MCF 10A (cell line): Measurements from ENCODE around the gene ERVFRD-1. TPM values are rescaled to one million over a fixed set of nuclear protein-coding genes. Genes with fewer than 3 reads are reported as not detected.

ENCODE experiments used
- BruUV-seq: library from RNA; stranded (reverse); fragments of 400-500 nt; replicated peaks from 2 replicates; lab custom pipeline; 2021; lab: Mats Ljungman, UMichigan
- CTCF ChIA-PET: fragments of 300-600 bp; sonication (Branson Sonifier 250); formaldehyde crosslinking; extraction: SDS; loops from one replicate; lab custom pipeline; 2021; ENCODE audit warnings: antibody characterized with exemption, inconsistent platforms; lab: Yijun Ruan, JAX
- POLR2A ChIA-PET: fragments of 300-600, 350-650 bp; sonication (Branson Sonifier 250); formaldehyde crosslinking; extraction: SDS; loops from one replicate; lab custom pipeline; 2020; ENCODE audit warnings: antibody characterized with exemption, inconsistent platforms; lab: Yijun Ruan, JAX
- DNase-seq: peaks from one replicate; pipeline ENCODE4 v3.0.0-alpha.2; 2018; ENCODE audit not compliant: unreplicated experiment
- H3K27ac Mint-ChIP-seq: one replicate; pipeline ENCODE4 v1.8.0; 2022; ENCODE audit warnings: mild to moderate bottlenecking, low read depth, mixed read lengths; ENCODE audit not compliant: unreplicated experiment
- H3K27me3 Mint-ChIP-seq: one replicate; pipeline ENCODE4 v1.8.0; 2022; ENCODE audit warnings: mixed read lengths; ENCODE audit not compliant: insufficient read depth, unreplicated experiment
- H3K36me3 Mint-ChIP-seq: one replicate; pipeline ENCODE4 v1.8.0; 2022; ENCODE audit warnings: mild to moderate bottlenecking, moderate library complexity, mixed read lengths; ENCODE audit not compliant: insufficient read depth, unreplicated experiment
- H3K4me1 Mint-ChIP-seq: one replicate; pipeline ENCODE4 v1.8.0; 2022; ENCODE audit warnings: mixed read lengths; ENCODE audit not compliant: insufficient read depth, unreplicated experiment
- H3K4me3 Mint-ChIP-seq: one replicate; pipeline ENCODE4 v1.8.0; 2022; ENCODE audit warnings: mild to moderate bottlenecking, moderate library complexity, mixed read lengths; ENCODE audit not compliant: unreplicated experiment
- H3K9me3 Mint-ChIP-seq: one replicate; pipeline ENCODE4 v1.8.0; 2022; ENCODE audit warnings: mixed read lengths; ENCODE audit not compliant: unreplicated experiment
- intact Hi-C: fragments of 100-400 bp; cut with micrococcal nuclease; formaldehyde crosslinking; loops from 2 replicates; pipeline ENCODE4 v1.14.1; 2022
- total RNA-seq: library from RNA; stranded (reverse); gene quantifications from 2 replicates; pipeline ENCODE4 v1.2.3, GENCODE V29; 2022
- TF ChIP-seq, protein P1 (sequence below): fragments of 200-600 bp; IDR thresholded peaks from one replicate; pipeline ENCODE4 v1.8.0; 2022; ENCODE audit warnings: antibody characterized with exemption, mild to moderate bottlenecking; ENCODE audit not compliant: unreplicated experiment

ERVFRD-1 gene
- total RNA-seq, 1 experiment from 2014 or later = not detected

DNA sequence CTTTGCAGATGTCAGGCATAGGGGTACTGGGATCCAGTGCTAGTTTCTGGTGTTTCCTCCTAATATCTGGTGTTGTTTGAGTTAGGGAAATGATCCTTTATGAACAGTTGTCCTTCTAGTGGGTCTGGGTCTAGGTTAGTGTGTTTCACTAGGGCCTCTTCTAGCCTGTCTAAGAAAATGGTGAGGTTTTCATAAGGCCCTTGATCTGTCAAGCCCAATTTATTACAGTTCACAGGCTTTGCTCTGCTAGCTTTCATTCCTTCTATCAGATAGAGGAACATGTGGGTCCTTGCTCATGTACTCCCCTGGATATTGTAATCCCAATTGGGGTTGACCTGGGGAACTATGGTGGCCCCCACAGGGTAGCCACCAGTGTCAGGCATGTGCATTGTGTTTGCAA is 2.8 kb downstream of the ERVFRD-1 start:
- no peak overlapping the region for H3K27ac Mint-ChIP-seq
- intact Hi-C loops = no loop called here
- H3K27me3 Mint-ChIP-seq = no peaks in the 10 kb centered on the region
- no TSS peak for BruUV-seq
- ChIA-PET CTCF (no interaction called here), POLR2A (interaction anchor here (0.6 kb wide), 1 partner anchor 677 kb away, joined by 5 read pairs; no protein-coding TSS in a partner anchor)
- TF ChIP-seq, protein P1, sequence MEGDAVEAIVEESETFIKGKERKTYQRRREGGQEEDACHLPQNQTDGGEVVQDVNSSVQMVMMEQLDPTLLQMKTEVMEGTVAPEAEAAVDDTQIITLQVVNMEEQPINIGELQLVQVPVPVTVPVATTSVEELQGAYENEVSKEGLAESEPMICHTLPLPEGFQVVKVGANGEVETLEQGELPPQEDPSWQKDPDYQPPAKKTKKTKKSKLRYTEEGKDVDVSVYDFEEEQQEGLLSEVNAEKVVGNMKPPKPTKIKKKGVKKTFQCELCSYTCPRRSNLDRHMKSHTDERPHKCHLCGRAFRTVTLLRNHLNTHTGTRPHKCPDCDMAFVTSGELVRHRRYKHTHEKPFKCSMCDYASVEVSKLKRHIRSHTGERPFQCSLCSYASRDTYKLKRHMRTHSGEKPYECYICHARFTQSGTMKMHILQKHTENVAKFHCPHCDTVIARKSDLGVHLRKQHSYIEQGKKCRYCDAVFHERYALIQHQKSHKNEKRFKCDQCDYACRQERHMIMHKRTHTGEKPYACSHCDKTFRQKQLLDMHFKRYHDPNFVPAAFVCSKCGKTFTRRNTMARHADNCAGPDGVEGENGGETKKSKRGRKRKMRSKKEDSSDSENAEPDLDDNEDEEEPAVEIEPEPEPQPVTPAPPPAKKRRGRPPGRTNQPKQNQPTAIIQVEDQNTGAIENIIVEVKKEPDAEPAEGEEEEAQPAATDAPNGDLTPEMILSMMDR = no peak
- H3K9me3 Mint-ChIP-seq = no peaks in the 10 kb centered on the region
- no peak overlapping the region for H3K4me3 Mint-ChIP-seq
- no peak for DNase-seq
- H3K36me3 Mint-ChIP-seq = peaks cover 5% of the 10 kb centered on the region
- peaks cover 6% of the 10 kb centered on the region for H3K4me1 Mint-ChIP-seq

DNA sequence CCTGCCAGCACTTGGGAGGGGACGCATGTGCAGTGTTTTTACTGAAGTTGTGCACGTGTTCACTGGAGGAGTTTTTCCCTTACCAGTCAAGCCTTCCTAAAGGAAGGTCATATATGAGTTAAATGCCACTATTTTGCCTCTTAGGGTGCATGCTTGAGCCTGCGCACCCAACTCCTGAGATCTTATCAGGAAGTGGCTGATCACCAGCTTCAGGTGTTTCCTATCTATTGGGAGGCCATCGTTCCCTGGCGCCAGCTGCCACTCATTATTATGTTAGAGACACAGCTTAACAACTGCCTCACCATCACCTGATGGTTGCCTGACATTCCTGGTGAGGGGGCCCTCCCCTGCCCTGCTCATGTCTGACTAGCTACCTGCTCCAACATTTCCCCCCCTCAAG is 8.5 kb downstream of the ERVFRD-1 start:
- Mint-ChIP-seq H3K4me1 (peaks cover 11% of the 10 kb centered on the region), H3K27me3 (no peaks in the 10 kb centered on the region), H3K36me3 (peaks cover 11% of the 10 kb centered on the region), H3K4me3 (no peak overlapping the region), H3K9me3 (no peaks in the 10 kb centered on the region), H3K27ac (no peak overlapping the region)
- intact Hi-C loops = no loop called here
- ChIA-PET POLR2A (no interaction called here), CTCF (interaction anchor here (2.1 kb wide), 1 partner anchor 10 kb away, joined by 5 read pairs; the partner anchor contains the start of gene SMIM13)
- no TSS peak for BruUV-seq
- no peak for DNase-seq
- TF ChIP-seq, protein P1 = no peak

DNA sequence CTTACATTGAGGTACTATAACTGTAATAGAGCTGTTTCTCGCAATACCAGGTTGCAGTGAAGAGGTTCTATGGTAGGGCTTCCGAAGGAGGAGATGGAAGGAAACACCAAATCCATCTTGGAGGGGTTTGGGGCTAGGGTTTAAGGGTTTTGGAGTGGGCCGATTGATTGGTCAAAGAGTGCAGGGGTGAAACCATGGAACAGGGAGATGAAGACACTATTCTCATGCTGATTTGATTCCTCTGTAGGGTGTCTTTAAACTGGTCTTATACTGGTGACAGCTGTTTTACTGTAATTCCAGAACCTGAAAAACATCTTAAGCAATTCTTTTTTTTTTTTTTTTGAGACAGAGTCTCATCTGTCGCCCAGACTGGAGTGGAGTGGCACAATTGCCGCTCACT is 10.1 kb downstream of the ERVFRD-1 start:
- DNase-seq = no peak
- CTCF ChIA-PET = interaction anchor here (1.4 kb wide), 1 partner anchor 23 kb away, joined by 5 read pairs; no protein-coding TSS in a partner anchor
- POLR2A ChIA-PET = interaction anchor here (1.2 kb wide), 1 partner anchor 232 kb away, joined by 3 read pairs; no protein-coding TSS in a partner anchor
- TF ChIP-seq, protein P1 = no peak
- no peak overlapping the region for H3K4me3 Mint-ChIP-seq
- intact Hi-C loops = no loop called here
- peaks cover 12% of the 10 kb centered on the region for H3K4me1 Mint-ChIP-seq
- peaks cover 6% of the 10 kb centered on the region for H3K36me3 Mint-ChIP-seq
- no peaks in the 10 kb centered on the region for H3K9me3 Mint-ChIP-seq
- H3K27me3 Mint-ChIP-seq = no peaks in the 10 kb centered on the region
- no peak overlapping the region for H3K27ac Mint-ChIP-seq
- BruUV-seq = no TSS peak

DNA sequence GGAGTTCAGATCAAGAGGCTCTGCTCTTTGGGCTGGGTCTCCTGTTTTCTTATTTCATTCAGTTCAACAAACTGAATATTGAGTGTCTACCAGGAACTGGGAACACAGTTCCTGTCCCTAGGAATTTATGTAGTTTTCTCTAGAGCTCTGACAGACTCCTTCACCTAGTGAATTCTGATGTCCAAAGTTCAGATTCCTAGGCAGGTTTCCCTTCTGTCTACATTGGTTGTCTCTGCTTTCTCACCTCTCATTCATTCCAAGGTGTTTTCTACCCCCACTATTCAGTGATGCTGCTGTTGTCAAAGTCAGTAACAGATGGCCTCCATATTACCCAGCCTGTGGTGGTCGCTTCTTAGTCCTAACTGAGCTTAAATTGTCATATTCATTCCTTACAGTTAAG is 13.5 kb downstream of the ERVFRD-1 start:
- Mint-ChIP-seq H3K9me3 (no peaks in the 10 kb centered on the region), H3K4me3 (no peak overlapping the region), H3K36me3 (peaks cover 6% of the 10 kb centered on the region), H3K4me1 (peaks cover 12% of the 10 kb centered on the region), H3K27me3 (no peaks in the 10 kb centered on the region), H3K27ac (no peak overlapping the region)
- intact Hi-C loops = loop anchor here (10.0 kb wide), 1 partner anchor 477 kb away; no protein-coding TSS in a partner anchor
- CTCF ChIA-PET = interaction anchor here (1.9 kb wide), 1 partner anchor 9 kb away, joined by 6 read pairs; no protein-coding TSS in a partner anchor
- TF ChIP-seq, protein P1 = no peak
- DNase-seq = no peak
- POLR2A ChIA-PET = no interaction called here
- BruUV-seq = no TSS peak
